ENCODE measurements around the gene EIF2S1.

The EIF2S1 gene

DNA sequence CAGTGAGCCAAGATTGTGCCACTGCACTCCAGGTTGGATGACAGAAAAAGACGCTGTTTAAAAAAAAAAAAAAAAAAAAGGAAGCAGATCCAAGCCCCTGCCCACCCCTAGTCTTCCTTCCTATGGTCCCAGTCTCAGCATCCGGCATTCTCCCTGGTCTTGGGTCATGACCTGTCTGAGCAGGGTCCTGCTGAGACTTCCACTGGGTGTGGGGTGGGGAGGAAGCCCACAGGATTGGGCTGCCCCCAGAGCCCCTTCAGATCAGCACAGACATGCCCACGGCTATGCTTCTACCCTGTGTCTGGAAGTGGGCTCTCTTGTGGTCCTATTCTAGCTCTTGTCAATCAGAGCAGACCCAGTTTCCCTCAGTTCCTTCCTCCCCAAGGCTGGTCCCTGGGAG, 64.4 kb downstream of the EIF2S1 start:
- H3K4me3 ChIP-seq (ENCODE audit: severe bottlenecking): no peak overlapping the region
- no peak for DNase-seq (ENCODE audit: low spot score)
- no peaks in the 10 kb centered on the region for H3K27me3 ChIP-seq (ENCODE audit: insufficient read depth, poor library complexity, severe bottlenecking)
- H3K9me3 ChIP-seq (ENCODE audit: severe bottlenecking): no peaks in the 10 kb centered on the region
- no peak overlapping the region for H3K27ac ChIP-seq (ENCODE audit: poor library complexity, severe bottlenecking)
- peaks cover 5% of the 10 kb centered on the region for H3K4me1 ChIP-seq (ENCODE audit: insufficient read depth, poor library complexity, severe bottlenecking)
- H3K36me3 ChIP-seq (ENCODE audit: low read depth): no peaks in the 10 kb centered on the region
- TF ChIP-seq, protein P1, sequence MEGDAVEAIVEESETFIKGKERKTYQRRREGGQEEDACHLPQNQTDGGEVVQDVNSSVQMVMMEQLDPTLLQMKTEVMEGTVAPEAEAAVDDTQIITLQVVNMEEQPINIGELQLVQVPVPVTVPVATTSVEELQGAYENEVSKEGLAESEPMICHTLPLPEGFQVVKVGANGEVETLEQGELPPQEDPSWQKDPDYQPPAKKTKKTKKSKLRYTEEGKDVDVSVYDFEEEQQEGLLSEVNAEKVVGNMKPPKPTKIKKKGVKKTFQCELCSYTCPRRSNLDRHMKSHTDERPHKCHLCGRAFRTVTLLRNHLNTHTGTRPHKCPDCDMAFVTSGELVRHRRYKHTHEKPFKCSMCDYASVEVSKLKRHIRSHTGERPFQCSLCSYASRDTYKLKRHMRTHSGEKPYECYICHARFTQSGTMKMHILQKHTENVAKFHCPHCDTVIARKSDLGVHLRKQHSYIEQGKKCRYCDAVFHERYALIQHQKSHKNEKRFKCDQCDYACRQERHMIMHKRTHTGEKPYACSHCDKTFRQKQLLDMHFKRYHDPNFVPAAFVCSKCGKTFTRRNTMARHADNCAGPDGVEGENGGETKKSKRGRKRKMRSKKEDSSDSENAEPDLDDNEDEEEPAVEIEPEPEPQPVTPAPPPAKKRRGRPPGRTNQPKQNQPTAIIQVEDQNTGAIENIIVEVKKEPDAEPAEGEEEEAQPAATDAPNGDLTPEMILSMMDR (IDR thresholded peaks at IDR 0.05; ENCODE audit: poor library complexity, severe bottlenecking): no peak
- ATAC-seq (ENCODE audit: low read depth): no peak

DNA sequence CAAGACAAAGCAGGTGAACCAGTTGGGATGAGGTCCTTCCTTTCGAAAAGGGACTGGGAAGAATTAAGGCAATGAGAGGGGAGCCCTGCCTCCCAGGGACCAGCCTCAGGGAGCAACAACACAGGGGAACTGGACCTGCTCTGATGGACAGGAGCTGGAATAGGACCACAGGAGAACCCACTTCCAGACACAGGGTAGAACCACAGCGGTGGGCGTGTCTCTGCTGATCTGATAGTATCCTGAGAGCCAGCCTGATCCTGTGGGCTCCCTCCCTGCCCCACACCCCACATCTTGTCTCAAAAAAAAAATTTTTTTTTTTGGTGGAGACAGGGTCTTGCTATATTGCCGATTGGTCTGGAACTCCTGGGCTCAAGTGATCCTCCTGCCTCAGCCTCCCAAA, 65.5 kb downstream of the EIF2S1 start:
- DNase-seq (ENCODE audit: low spot score) (no peak), ATAC-seq (ENCODE audit: low read depth) (no peak)
- no peak overlapping the region for H3K27ac ChIP-seq (ENCODE audit: poor library complexity, severe bottlenecking)
- H3K36me3 ChIP-seq (ENCODE audit: low read depth): no peaks in the 10 kb centered on the region
- TF ChIP-seq, protein P1 (IDR thresholded peaks at IDR 0.05; ENCODE audit: poor library complexity, severe bottlenecking): no peak
- H3K27me3 ChIP-seq (ENCODE audit: insufficient read depth, poor library complexity, severe bottlenecking): no peaks in the 10 kb centered on the region
- H3K9me3 ChIP-seq (ENCODE audit: severe bottlenecking): no peaks in the 10 kb centered on the region
- H3K4me3 ChIP-seq (ENCODE audit: severe bottlenecking): no peak overlapping the region
- no peaks in the 10 kb centered on the region for H3K4me1 ChIP-seq (ENCODE audit: insufficient read depth, poor library complexity, severe bottlenecking)

DNA sequence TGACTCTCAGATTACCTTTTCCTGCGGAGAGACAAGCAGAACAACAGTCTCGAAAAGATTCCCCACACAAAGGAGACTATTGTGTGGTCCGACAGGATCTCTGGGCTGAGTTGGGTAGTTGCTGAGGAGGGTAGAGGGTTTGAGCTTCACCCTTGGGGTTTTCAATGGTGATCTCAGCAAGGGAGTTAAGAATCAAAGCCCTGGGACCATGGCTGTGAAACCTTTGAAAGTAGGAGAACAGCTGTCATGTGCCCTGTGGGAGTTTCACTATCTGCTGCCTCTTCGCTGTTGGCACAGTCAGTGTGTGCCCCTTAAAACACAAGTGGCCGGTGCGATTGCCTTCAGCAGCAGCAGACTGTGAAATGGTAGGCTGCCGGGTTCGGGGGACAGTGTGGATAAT, 66.0 kb downstream of the EIF2S1 start:
- no peak overlapping the region for H3K27ac ChIP-seq (ENCODE audit: poor library complexity, severe bottlenecking)
- ATAC-seq (ENCODE audit: low read depth): no peak

DNA sequence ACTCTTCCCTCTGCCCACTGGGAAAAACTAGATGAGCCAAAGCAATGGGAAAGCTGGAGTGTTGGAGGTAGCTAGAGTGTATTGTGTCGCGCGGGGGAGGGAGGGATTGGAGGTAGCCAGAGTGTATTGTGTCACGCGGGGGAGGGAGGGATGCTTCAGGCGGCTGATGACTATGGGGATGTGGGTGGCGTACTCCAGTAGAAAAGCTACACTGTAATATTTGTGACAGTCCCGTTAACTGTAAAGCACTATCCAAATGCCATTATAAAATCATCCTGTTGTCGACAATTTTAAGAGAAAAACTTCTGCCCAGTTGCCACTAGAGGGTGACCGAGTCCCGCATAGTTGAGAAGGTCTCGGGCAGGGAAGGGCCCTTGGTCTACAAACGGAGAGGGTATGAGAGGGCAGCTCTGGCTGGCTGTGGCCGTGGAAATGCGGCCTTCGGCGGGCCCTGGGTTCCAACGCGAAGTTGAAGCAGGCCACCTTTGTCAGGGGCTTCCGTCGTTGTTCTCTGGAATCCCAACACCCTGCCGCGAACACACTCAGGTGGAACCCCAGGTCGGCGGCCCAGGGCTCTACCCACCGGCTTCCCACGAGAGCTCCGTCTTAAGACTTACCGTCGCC, 67.0 kb downstream of the EIF2S1 start:
- Histone ChIP-seq H3K4me3 (ENCODE audit: severe bottlenecking) (no peak overlapping the region), H3K27ac (ENCODE audit: poor library complexity, severe bottlenecking) (no peak overlapping the region), H3K27me3 (ENCODE audit: insufficient read depth, poor library complexity, severe bottlenecking) (no peaks in the 10 kb centered on the region), H3K4me1 (ENCODE audit: insufficient read depth, poor library complexity, severe bottlenecking) (no peaks in the 10 kb centered on the region), H3K36me3 (ENCODE audit: low read depth) (no peaks in the 10 kb centered on the region), H3K9me3 (ENCODE audit: severe bottlenecking) (no peaks in the 10 kb centered on the region)
- DNase-seq (ENCODE audit: low spot score) (no peak), ATAC-seq (ENCODE audit: low read depth) (peak; percentile 85)
- TF ChIP-seq, protein P1 (IDR thresholded peaks at IDR 0.05; ENCODE audit: poor library complexity, severe bottlenecking): peak; percentile 97

More for the DNA sequence above, 66.0 kb downstream of the EIF2S1 start:
- TF ChIP-seq, protein P1 (IDR thresholded peaks at IDR 0.05; ENCODE audit: poor library complexity, severe bottlenecking): no peak
- no peaks in the 10 kb centered on the region for H3K27me3 ChIP-seq (ENCODE audit: insufficient read depth, poor library complexity, severe bottlenecking)
- H3K36me3 ChIP-seq (ENCODE audit: low read depth): no peaks in the 10 kb centered on the region
- DNase-seq (ENCODE audit: low spot score): no peak
- no peaks in the 10 kb centered on the region for H3K9me3 ChIP-seq (ENCODE audit: severe bottlenecking)
- H3K4me1 ChIP-seq (ENCODE audit: insufficient read depth, poor library complexity, severe bottlenecking): no peaks in the 10 kb centered on the region
- no peak overlapping the region for H3K4me3 ChIP-seq (ENCODE audit: severe bottlenecking)

DNA sequence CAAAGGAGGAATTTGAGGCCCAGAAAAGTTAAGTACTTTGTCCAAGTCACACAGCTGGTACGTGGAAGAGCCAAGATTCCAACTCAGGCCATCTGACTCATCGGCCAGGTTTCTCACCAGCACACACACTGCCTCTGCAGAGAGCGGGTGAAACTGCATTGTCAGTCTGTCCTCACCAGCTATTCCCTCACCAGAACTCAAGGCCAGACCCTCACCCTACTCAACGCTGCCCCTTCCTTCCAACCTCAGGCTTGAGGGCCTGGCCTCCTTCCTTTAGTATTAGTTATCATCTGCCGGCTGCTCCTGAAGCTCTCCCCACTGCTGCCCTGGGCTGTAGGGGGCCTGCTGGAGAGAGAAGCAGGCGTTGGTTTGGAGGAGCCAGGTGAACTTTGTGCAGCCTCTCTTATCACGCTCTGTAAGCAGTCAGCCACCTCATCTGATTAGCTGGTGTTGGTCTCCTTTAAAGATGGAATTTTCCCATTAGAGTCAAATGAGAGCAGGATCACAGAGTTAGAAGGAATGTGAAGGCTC, 68.4 kb downstream of the EIF2S1 start:
- Histone ChIP-seq H3K4me1 (ENCODE audit: insufficient read depth, poor library complexity, severe bottlenecking) (no peaks in the 10 kb centered on the region), H3K4me3 (ENCODE audit: severe bottlenecking) (no peak overlapping the region), H3K27me3 (ENCODE audit: insufficient read depth, poor library complexity, severe bottlenecking) (no peaks in the 10 kb centered on the region), H3K36me3 (ENCODE audit: low read depth) (no peaks in the 10 kb centered on the region), H3K27ac (ENCODE audit: poor library complexity, severe bottlenecking) (no peak overlapping the region), H3K9me3 (ENCODE audit: severe bottlenecking) (no peaks in the 10 kb centered on the region)
- ATAC-seq (ENCODE audit: low read depth) (peak; percentile 63), DNase-seq (ENCODE audit: low spot score) (no peak)
- TF ChIP-seq, protein P1 (IDR thresholded peaks at IDR 0.05; ENCODE audit: poor library complexity, severe bottlenecking): no peak
